Tibial nerve (tissue), 4 donors: ENCODE data around the gene NCAN. TPM values are rescaled to one million over a fixed set of nuclear protein-coding genes. Genes with fewer than 3 reads are reported as not detected.

Experiments
- DNase-seq, 2 donors: peaks; one replicate each; pipeline ENCODE4 v3.0.0-alpha.2; 2019; ENCODE audit warnings: low spot score in 2 of 2
- H3K27ac ChIP-seq, 4 donors: fragments of 200-600 bp; sonication (generic) in 3 of 4; one replicate each; pipeline ENCODE4 v1.5.1; 2017 to 2019; ENCODE audit warnings: mild to moderate bottlenecking in 1 of 4
- H3K27me3 ChIP-seq, 2 donors: fragments of 200-600 bp; sonication (generic) in 1 of 2; one replicate each; pipeline versions ENCODE4 v1.5.1 to v1.6.0; 2017 to 2019
- H3K36me3 ChIP-seq, 3 donors: fragments of 200-600 bp; sonication (generic); one replicate each; pipeline ENCODE4 v1.5.1; 2018 to 2019
- H3K4me1 ChIP-seq, 4 donors: fragments of 200-600 bp; sonication (generic) in 3 of 4; one replicate each; pipeline ENCODE4 v1.5.1; 2017 to 2019
- H3K4me3 ChIP-seq, 4 donors: fragments of 200-600 bp; sonication (generic) in 3 of 4; one replicate each; pipeline ENCODE4 v1.5.1; 2017 to 2019; ENCODE audit warnings: mild to moderate bottlenecking in 1 of 4, moderate library complexity in 1 of 4
- H3K9me3 ChIP-seq, 4 donors: fragments of 200-600 bp; sonication (generic) in 3 of 4; one replicate each; pipeline ENCODE4 v1.5.1; 2017 to 2019
- CTCF ChIP-seq, 5 experiments: fragments of 200-600 bp in 3 of 5; fragments of 450-650 bp in 2 of 5; sonication (generic) in 3 of 5; IDR thresholded peaks; one replicate each; pipeline ENCODE4 v1.5.1; 2016 to 2019; ENCODE audit warnings: antibody characterized with exemption in 5 of 5, mild to moderate bottlenecking in 3 of 5, moderate library complexity in 2 of 5
- EP300 ChIP-seq, 2 donors: sonication (generic); formaldehyde crosslinking; IDR thresholded peaks; one replicate each; pipeline ENCODE4 v1.6.1; 2017; ENCODE audit warnings: antibody characterized with exemption in 2 of 2, mild to moderate bottlenecking in 1 of 2
- POLR2A ChIP-seq, 2 donors: fragments of 450-650 bp; IDR thresholded peaks; one replicate each; pipeline ENCODE4 v1.6.1; 2017; ENCODE audit warnings: antibody characterized with exemption in 2 of 2, mild to moderate bottlenecking in 2 of 2, moderate library complexity in 2 of 2
- whole genome bisulfite sequencing, 2 donors: methylation state at CpG; one replicate each; pipeline ENCODE4 v1.1.5; 2018; 5-methylcytosine and 5-hydroxymethylcytosine counted together
- total RNA-seq, 4 donors: library from RNA; depleted of rRNA; stranded (reverse); fragments of >200 nt; gene quantifications; one replicate each; pipeline ENCODE4 v1.1.0, GENCODE V29; 2016

The NCAN gene
- total RNA-seq, 4 donors from 2014 or later = not detected

GRCh38 chr19:19285686-19286085 lies 73.9 kb downstream of the NCAN start:
- Histone ChIP-seq H3K27me3 (no peaks in the 10 kb centered on the region), H3K36me3 (peaks cover 4 to 99% (median 18%) of the 10 kb centered on the region in 3 donors), H3K9me3 (no peaks in the 10 kb centered on the region), H3K4me3 (no peak overlapping the region), H3K27ac (no peak overlapping the region), H3K4me1 (no peaks in the 10 kb centered on the region)
- no peak for DNase-seq
- 91 to 95% methylated on average over 10 of the region's 10 CpGs for WGBS, 2 donors
- TF ChIP-seq EP300 (IDR thresholded peaks at IDR 0.05) (no peak), CTCF (IDR thresholded peaks at IDR 0.05) (no peak), POLR2A (IDR thresholded peaks at IDR 0.05) (no peak)

GRCh38 chr19:19292607-19293006 lies 80.8 kb downstream of the NCAN start:
- H3K27ac ChIP-seq = no peak overlapping the region
- DNase-seq = no peak
- no peaks in the 10 kb centered on the region for H3K4me1 ChIP-seq
- peaks cover 4 to 97% (median 15%) of the 10 kb centered on the region in 3 donors for H3K36me3 ChIP-seq
- no peaks in the 10 kb centered on the region for H3K27me3 ChIP-seq
- 97 to 98% methylated on average over 5 of the region's 5 CpGs for WGBS, 2 donors
- peaks cover 0 to 10% (median 0%) of the 10 kb centered on the region in 4 donors for H3K9me3 ChIP-seq
- H3K4me3 ChIP-seq = no peak overlapping the region
- TF ChIP-seq EP300 (IDR thresholded peaks at IDR 0.05) = no peak
- TF ChIP-seq CTCF (IDR thresholded peaks at IDR 0.05) = no peak
- no peak for TF ChIP-seq POLR2A (IDR thresholded peaks at IDR 0.05)

- H3K36me3 ChIP-seq = peaks cover 0 to 95% (median 15%) of the 10 kb centered on the region in 3 donors
- peaks cover 0 to 10% (median 0%) of the 10 kb centered on the region in 4 donors for H3K9me3 ChIP-seq
- DNase-seq = no peak
- TF ChIP-seq POLR2A (IDR thresholded peaks at IDR 0.05) = no peak
- TF ChIP-seq EP300 (IDR thresholded peaks at IDR 0.05) = no peak
- no peak for TF ChIP-seq CTCF (IDR thresholded peaks at IDR 0.05)
- H3K4me3 ChIP-seq = no peak overlapping the region
- whole genome bisulfite sequencing, 2 donors = 83% methylated on average over 4 of the region's 4 CpGs
- H3K27me3 ChIP-seq = no peaks in the 10 kb centered on the region
- H3K27ac ChIP-seq = no peak overlapping the region
- no peaks in the 10 kb centered on the region for H3K4me1 ChIP-seq
Measured at GRCh38 chr19:19294914-19295313, 83.2 kb downstream of the NCAN start.

- H3K27ac ChIP-seq = no peak overlapping the region
- TF ChIP-seq CTCF (IDR thresholded peaks at IDR 0.05) (no peak), POLR2A (IDR thresholded peaks at IDR 0.05) (no peak), EP300 (IDR thresholded peaks at IDR 0.05) (no peak)
- H3K36me3 ChIP-seq = peaks cover 0 to 97% (median 26%) of the 10 kb centered on the region in 3 donors
- no peak overlapping the region for H3K4me3 ChIP-seq
- H3K4me1 ChIP-seq = no peaks in the 10 kb centered on the region
- no peaks in the 10 kb centered on the region for H3K27me3 ChIP-seq
- DNase-seq = no peak
- H3K9me3 ChIP-seq = peaks cover 0 to 10% (median 0%) of the 10 kb centered on the region in 4 donors
- WGBS, 2 donors = 88 to 92% methylated on average over 17 to 19 of the region's 19 CpGs
Measured at GRCh38 chr19:19296953-19297689, 85.4 kb downstream of the NCAN start.

GRCh38 chr19:19297759-19298158 lies 86.0 kb downstream of the NCAN start:
- Histone ChIP-seq H3K9me3 (peaks cover 0 to 6% (median 0%) of the 10 kb centered on the region in 4 donors), H3K27me3 (no peaks in the 10 kb centered on the region), H3K36me3 (peaks cover 0 to 97% (median 23%) of the 10 kb centered on the region in 3 donors), H3K27ac (no peak overlapping the region), H3K4me1 (no peaks in the 10 kb centered on the region), H3K4me3 (no peak overlapping the region)
- no peak for TF ChIP-seq POLR2A (IDR thresholded peaks at IDR 0.05)
- no peak for TF ChIP-seq CTCF (IDR thresholded peaks at IDR 0.05)
- no peak for TF ChIP-seq EP300 (IDR thresholded peaks at IDR 0.05)
- no peak for DNase-seq
- WGBS, 2 donors = 76 to 87% methylated on average over 7 to 9 of the region's 9 CpGs
